MG63 (cell line): Measurements from ENCODE around the gene MDN1. TPM values are rescaled to one million over a fixed set of nuclear protein-coding genes. Genes with fewer than 3 reads are reported as not detected.

Experiments used
- DNase-seq: peaks from one replicate; pipeline ENCODE4 v3.0.0-alpha.2; 2020
- H3K27me3 ChIP-seq: fragments of 250-450 bp; sonication (Bioruptor Pico); 2 replicates; pipeline ENCODE4 v1.5.1; 2020; ENCODE audit warnings: mild to moderate bottlenecking, moderate library complexity
- H3K36me3 ChIP-seq: fragments of 250-450 bp; sonication (Bioruptor Pico); 2 replicates; pipeline ENCODE4 v1.5.1; 2020; ENCODE audit warnings: mild to moderate bottlenecking, moderate library complexity
- H3K4me3 ChIP-seq: fragments of 250-450 bp; sonication (Bioruptor Pico); 2 replicates; pipeline ENCODE4 v1.5.1; 2020; ENCODE audit warnings: mild to moderate bottlenecking, moderate library complexity
- H3K9me3 ChIP-seq: fragments of 250-450 bp; sonication (Bioruptor Pico); 2 replicates; pipeline ENCODE4 v1.5.1; 2020; ENCODE audit warnings: mild to moderate bottlenecking, moderate library complexity
- total RNA-seq: library from RNA; depleted of rRNA; stranded (reverse); fragments of >200 nt; shearing (Covaris generic); gene quantifications from 2 replicates; pipeline ENCODE4 v1.2.3, GENCODE V29; 2014; ENCODE audit warnings: low replicate concordance

The MDN1 gene
- total RNA-seq, 1 experiment from 2014 or later = 10.1 TPM

GRCh38 chr6:89690944-89691324, 128.7 kb downstream of the MDN1 start:
- no peak for DNase-seq
- Histone ChIP-seq H3K4me3 (no peak overlapping the region), H3K36me3 (peaks cover 48% of the 10 kb centered on the region), H3K9me3 (no peaks in the 10 kb centered on the region), H3K27me3 (no peaks in the 10 kb centered on the region)

GRCh38 chr6:89689732-89690131, 129.9 kb downstream of the MDN1 start:
- peaks cover 58% of the 10 kb centered on the region for H3K36me3 ChIP-seq
- no peaks in the 10 kb centered on the region for H3K27me3 ChIP-seq
- DNase-seq = no peak
- no peaks in the 10 kb centered on the region for H3K9me3 ChIP-seq
- H3K4me3 ChIP-seq = no peak overlapping the region

GRCh38 chr6:89688328-89688727, 131.3 kb downstream of the MDN1 start:
- H3K27me3 ChIP-seq = no peaks in the 10 kb centered on the region
- H3K36me3 ChIP-seq = peaks cover 54% of the 10 kb centered on the region
- H3K4me3 ChIP-seq = no peak overlapping the region
- H3K9me3 ChIP-seq = no peaks in the 10 kb centered on the region
- no peak for DNase-seq

GRCh38 chr6:89685311-89685710, 134.3 kb downstream of the MDN1 start:
- Histone ChIP-seq H3K36me3 (peaks cover 61% of the 10 kb centered on the region), H3K4me3 (no peak overlapping the region), H3K27me3 (no peaks in the 10 kb centered on the region), H3K9me3 (no peaks in the 10 kb centered on the region)
- no peak for DNase-seq

GRCh38 chr6:89682991-89683390, 136.6 kb downstream of the MDN1 start:
- H3K4me3 ChIP-seq = no peak overlapping the region
- peaks cover 64% of the 10 kb centered on the region for H3K36me3 ChIP-seq

GRCh38 chr6:89681983-89682564, 137.5 kb downstream of the MDN1 start:
- no peak overlapping the region for H3K4me3 ChIP-seq
- H3K9me3 ChIP-seq = no peaks in the 10 kb centered on the region
- H3K27me3 ChIP-seq = no peaks in the 10 kb centered on the region
- no peak for DNase-seq
- peaks cover 68% of the 10 kb centered on the region for H3K36me3 ChIP-seq

More at GRCh38 chr6:89682991-89683390, 136.6 kb downstream of the MDN1 start:
- no peak for DNase-seq
- H3K9me3 ChIP-seq = no peaks in the 10 kb centered on the region
- no peaks in the 10 kb centered on the region for H3K27me3 ChIP-seq

GRCh38 chr6:89680551-89680950, 139.0 kb downstream of the MDN1 start:
- no peak overlapping the region for H3K4me3 ChIP-seq
- no peak for DNase-seq
- no peaks in the 10 kb centered on the region for H3K27me3 ChIP-seq
- H3K9me3 ChIP-seq = no peaks in the 10 kb centered on the region
- H3K36me3 ChIP-seq = peaks cover 68% of the 10 kb centered on the region

- H3K27me3 ChIP-seq = no peaks in the 10 kb centered on the region
- no peak for DNase-seq
- no peaks in the 10 kb centered on the region for H3K9me3 ChIP-seq
- no peak overlapping the region for H3K4me3 ChIP-seq
- peaks cover 67% of the 10 kb centered on the region for H3K36me3 ChIP-seq
Measured at GRCh38 chr6:89680150-89680549, 139.4 kb downstream of the MDN1 start.

GRCh38 chr6:89679215-89680120, 140.1 kb downstream of the MDN1 start:
- H3K27me3 ChIP-seq = no peaks in the 10 kb centered on the region
- H3K9me3 ChIP-seq = no peaks in the 10 kb centered on the region
- no peak for DNase-seq
- H3K36me3 ChIP-seq = peaks cover 68% of the 10 kb centered on the region
- no peak overlapping the region for H3K4me3 ChIP-seq

- Histone ChIP-seq H3K27me3 (no peaks in the 10 kb centered on the region), H3K36me3 (peaks cover 72% of the 10 kb centered on the region)
- DNase-seq = no peak
Measured at GRCh38 chr6:89678531-89678930, 141.1 kb downstream of the MDN1 start.

GRCh38 chr6:89675949-89676748, 143.4 kb downstream of the MDN1 start:
- Histone ChIP-seq H3K4me3 (no peak overlapping the region), H3K9me3 (no peaks in the 10 kb centered on the region), H3K27me3 (no peaks in the 10 kb centered on the region), H3K36me3 (peaks cover 79% of the 10 kb centered on the region)
- no peak for DNase-seq

More at GRCh38 chr6:89678531-89678930, 141.1 kb downstream of the MDN1 start:
- H3K4me3 ChIP-seq = no peak overlapping the region
- no peaks in the 10 kb centered on the region for H3K9me3 ChIP-seq

GRCh38 chr6:89670935-89671565, 148.5 kb downstream of the MDN1 start:
- Histone ChIP-seq H3K27me3 (no peaks in the 10 kb centered on the region), H3K36me3 (peaks cover 69% of the 10 kb centered on the region), H3K9me3 (no peaks in the 10 kb centered on the region), H3K4me3 (no peak overlapping the region)
- no peak for DNase-seq

- no peak for DNase-seq
- Histone ChIP-seq H3K9me3 (no peaks in the 10 kb centered on the region), H3K36me3 (peaks cover 58% of the 10 kb centered on the region), H3K4me3 (no peak overlapping the region), H3K27me3 (no peaks in the 10 kb centered on the region)
Measured at GRCh38 chr6:89669002-89669401, 150.6 kb downstream of the MDN1 start.

GRCh38 chr6:89667872-89668556, 151.6 kb downstream of the MDN1 start:
- Histone ChIP-seq H3K27me3 (no peaks in the 10 kb centered on the region), H3K36me3 (peaks cover 59% of the 10 kb centered on the region), H3K9me3 (no peaks in the 10 kb centered on the region), H3K4me3 (no peak overlapping the region)
- no peak for DNase-seq

- Histone ChIP-seq H3K9me3 (no peaks in the 10 kb centered on the region), H3K27me3 (no peaks in the 10 kb centered on the region), H3K36me3 (peaks cover 56% of the 10 kb centered on the region)
Measured at GRCh38 chr6:89662659-89663223, 156.9 kb downstream of the MDN1 start.

GRCh38 chr6:89661559-89661958, 158.0 kb downstream of the MDN1 start:
- peaks cover 58% of the 10 kb centered on the region for H3K36me3 ChIP-seq
- no peak for DNase-seq
- H3K9me3 ChIP-seq = no peaks in the 10 kb centered on the region
- no peak overlapping the region for H3K4me3 ChIP-seq
- H3K27me3 ChIP-seq = no peaks in the 10 kb centered on the region

More at GRCh38 chr6:89662659-89663223, 156.9 kb downstream of the MDN1 start:
- DNase-seq = no peak
- H3K4me3 ChIP-seq = no peak overlapping the region
